Measurements from ENCODE around the gene CCT8L2.
"Not testable (repeated sequence)": the region's sequence is repeated elsewhere in the genome, so short reads cannot be mapped to it uniquely, and the experiment has no call there.

DNA sequence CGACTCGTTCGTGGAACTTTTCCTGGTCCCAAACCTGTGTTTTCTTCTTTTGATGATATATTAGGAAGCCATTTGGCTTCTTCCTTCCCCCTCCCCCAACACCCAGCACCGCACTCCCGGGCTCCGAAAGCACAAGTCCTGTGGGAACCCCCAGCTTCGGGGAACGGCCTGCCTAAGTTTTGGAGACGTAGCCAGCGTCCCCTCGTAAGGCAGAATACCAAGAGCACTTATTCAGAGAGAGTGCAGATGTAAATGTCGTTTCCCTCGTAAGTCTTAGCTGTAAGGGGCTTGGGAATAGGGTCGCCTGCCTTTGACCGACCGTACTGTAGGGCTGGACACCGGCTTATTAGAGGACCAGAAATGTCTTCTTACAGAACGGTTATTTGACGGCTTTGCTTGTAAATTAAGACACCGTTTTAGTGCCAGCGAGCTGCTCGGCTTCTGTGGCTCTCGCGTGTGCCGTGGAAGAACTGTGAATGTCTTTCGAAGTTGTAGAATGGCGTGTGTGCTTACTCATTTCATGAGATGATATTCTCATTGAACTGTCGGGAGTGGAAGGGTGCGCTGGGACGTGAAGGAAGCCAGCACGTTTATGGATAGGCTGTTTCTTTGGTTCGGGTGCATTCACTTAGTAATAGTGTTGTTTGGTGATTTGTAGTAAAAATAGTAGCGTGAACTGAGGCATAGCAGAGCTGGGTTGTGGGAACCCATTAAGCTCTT, 10.3 kb upstream of the CCT8L2 start:
- TF ChIP-seq CTCF (conservative IDR thresholded peaks at IDR 0.05; ENCODE audit: low read depth, low read length); EZH2 (IDR thresholded peaks at IDR 0.05; ENCODE audit: borderline replicate concordance, low read depth, low read length, poor library complexity, severe bottlenecking): not testable (repeated sequence)

Data from A673 (cell line).